DMS114 treated with DMSO at 0.1 percent for 48 hours (cell line): Measurements from ENCODE around the gene MRPL12.

Experiments
- DNase-seq: peaks from one replicate; lab custom pipeline; 2025; ENCODE audit not compliant: unreplicated experiment; lab: John Stamatoyannopoulos, UW

MRPL12 gene

DNA sequence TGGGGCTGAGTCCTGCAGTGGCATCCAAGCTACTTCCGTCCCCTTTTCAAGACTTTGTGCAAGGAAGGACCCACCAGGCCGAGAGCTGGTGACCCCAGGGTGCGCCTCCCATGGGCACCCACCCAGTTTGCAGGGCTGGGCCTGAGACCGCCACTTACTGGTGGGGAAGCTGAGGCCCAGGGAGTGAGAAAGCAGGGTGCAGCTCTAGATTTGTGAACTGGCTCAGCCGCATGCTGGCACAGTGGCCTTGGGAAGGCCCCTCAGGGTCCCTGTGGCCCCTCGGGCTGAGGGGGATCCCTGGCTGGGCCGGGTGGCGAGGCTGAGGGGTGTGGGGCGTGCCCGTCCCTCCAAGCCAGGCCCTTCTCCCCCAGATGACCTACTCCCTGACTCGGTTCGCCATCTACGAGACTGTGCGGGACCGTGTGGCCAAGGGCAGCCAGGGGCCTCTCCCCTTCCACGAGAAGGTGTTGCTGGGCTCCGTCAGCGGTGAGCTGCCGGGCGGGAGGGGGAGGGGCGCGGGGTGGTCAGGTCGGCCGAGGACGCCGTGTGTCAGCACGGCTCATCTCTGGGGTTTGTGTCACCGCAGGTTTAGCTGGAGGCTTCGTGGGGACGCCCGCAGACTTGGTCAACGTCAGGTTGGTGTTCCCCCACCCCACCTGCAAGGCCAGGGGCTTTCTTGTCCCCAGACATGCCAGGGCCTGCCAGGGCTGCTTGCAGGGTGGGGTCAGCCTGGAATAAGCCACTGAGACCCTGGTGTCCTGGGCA, 12.1 kb downstream of the MRPL12 start:
- DNase-seq, result no peak

GRCh38 chr17:81715872-81716673, 12.9 kb downstream of the MRPL12 start:
- DNase-seq, result no peak

DNA sequence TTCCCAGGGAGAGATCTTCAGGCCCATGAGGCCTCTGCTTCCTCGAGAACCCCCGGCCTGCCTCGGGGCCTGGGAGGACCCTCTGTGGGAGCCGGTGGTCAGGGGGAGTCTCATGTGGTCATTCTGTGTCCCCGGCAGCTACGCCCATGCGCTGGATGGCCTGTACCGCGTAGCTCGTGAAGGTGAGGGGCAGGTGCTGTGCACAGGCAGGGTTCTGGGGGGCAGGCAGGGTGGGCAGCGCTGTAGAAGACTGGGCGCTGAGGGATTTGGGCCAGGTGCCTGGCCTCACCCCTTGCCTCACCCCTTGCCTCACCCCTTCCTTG, 13.5 kb downstream of the MRPL12 start:
- no peak for DNase-seq

- no peak for DNase-seq
Observed at GRCh38 chr17:81717049-81717765, 14.0 kb downstream of the MRPL12 start.

DNA sequence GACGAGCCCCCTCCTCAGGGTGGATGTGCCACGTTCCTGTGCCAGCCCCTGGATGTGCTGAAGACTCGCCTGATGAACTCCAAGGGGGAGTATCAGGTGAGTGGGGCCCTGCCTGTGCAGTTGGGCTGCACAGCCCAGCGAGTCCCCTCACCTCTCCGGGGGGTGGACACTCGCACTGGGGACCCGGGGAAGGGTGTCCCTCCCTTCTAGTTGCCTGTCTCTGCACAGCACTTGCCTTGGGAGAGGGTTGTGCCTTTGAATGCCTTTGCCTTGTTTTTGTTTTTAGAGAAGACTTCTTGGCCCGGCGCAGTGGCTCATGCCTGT, 14.6 kb downstream of the MRPL12 start:
- no peak for DNase-seq

DNA sequence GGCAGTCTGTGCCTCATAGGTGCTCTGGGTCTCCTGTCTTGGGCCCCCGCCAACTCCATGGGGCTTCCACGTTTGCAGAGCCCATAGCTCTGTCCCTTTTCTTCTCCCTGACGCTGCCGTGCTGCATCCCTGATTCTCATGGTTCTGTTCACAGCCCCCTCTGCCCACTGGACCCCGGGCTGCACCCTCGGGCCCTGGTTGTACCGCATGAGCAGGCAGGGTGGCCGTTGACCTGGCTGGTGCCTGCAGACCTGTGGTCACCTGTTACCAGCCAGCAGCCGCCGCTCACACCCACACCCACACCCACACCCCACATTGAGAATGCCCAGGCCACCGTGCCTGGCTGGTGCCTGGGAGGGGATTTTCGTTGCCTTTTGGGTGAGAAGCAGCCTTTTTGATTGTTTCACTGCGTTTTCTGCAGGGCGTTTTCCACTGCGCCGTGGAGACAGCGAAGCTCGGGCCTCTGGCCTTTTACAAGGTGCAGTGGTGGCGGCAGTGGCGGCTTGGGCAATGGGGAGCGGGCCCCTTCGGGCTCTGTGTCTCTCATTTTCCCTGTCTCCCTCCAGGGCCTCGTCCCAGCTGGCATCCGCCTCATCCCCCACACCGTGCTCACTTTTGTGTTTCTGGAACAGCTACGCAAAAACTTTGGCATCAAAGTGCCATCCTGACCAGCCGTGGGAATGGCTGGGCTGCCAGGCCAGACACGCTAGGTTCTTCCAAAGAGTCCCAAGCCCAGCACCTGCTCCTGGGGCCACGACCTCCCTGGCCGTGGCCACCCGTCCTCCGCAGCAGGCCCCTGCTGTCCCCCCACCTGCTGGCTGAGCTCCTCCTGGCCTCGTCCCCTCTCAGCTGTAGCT, 16.5 kb downstream of the MRPL12 start:
- DNase-seq, result no peak

DNA sequence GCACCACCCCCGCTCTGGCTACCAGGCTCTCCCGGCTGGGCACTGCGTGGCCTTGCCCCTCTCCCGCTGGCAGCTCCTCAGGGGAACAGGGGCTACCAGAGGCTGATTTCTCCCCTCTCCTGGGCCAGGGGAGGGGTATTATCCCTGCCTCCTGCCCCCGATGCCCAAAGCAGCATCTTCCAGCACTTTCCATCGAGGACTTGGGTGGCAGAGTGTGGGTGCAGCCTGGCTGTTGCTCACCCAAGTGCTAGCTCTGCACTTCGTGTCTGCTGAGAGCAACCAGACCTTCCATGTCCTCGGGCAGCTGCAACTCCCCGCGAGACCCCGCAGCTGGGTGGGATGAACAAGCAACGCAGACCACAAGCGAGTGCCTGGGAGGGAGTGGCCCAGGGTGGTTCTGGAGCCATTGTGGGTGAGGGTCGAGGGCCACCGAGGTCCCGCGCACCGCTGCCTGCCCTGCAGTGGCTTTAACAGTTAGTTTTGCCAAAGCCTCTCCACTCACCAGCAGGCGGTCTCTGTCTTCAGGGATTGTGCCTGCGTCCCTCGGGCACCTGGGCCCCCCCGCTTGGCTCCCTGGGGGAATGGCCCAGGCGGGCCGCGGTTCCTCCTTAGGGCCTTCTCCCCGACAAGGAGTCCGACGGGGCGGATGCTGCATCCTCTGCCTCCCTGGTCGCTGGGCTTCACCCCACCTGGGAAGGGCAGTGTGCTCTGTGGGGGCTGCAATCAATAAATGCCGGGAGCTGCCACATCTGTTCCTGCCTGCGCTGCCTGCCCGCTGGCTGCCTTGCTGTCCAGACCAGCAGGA, 17.3 kb downstream of the MRPL12 start:
- DNase-seq, result no peak

DNA sequence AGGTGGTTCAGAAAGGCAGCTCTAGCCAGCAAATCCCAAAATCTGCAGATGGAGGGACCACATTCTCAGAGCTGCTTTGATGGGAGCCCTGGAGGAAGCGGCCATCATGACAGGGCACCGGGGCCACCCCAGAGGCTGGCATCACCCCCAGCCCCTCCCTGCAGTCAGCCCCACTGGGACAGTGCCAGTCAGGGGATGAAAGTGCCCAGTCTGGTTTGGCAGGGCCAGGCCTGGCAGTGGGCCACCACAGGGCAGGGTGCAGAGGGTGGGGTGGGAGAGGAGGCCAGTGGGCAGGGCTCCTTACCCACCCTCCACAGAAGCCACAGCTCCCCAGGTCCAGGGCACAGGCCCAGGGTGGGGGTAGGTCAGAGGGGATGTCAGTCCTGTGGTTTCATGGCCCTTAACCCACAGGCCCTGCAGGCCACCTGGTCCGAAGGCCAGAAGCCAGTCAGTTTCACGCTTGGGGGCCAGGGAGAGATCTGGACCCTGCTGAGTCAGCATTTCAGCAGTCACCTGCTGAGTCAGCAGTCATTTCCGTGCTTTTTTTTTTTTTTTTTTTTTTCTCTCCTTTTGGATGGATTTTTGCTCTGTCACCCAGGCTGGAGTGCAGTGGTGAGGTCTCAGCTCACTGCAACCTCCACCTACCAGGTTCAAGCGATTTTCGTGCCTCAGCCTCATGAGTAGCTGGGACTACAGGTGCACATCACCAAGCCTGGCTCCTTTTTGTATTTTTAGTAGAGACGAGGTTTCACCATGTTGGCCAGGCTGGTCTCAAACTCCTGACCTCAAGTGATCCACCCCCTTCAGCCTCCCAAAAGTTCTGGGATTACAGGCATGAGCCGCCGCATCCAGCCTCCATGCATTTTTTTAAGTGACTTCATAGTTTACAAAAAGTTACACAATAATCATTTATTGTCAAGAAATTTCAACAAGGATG, 19.3 kb downstream of the MRPL12 start:
- no peak for DNase-seq

- no peak for DNase-seq
Observed at GRCh38 chr17:81723651-81724209, 20.6 kb downstream of the MRPL12 start.

DNA sequence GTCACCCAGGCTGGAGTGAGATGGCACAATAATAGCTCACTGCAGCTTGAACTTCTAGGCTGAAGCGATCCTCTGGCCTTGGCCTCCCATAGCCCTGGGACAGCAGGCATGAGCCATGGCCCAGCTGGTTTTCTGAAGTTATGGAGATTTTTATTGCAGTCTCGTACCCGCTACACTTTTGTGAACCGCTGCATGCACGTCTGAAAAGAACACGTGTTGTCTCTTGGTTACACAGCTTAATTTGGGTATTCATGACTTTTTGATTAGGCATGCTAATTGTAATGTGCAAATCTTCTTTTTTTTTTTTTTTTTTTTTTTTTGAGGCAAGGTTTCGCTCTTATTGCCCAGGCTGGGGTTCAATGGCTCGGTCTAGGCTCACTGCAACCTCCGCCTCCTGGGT, 22.3 kb downstream of the MRPL12 start:
- no peak for DNase-seq

GRCh38 chr17:81726004-81726403, 22.8 kb downstream of the MRPL12 start:
- DNase-seq, result no peak

- DNase-seq, result no peak
Observed at GRCh38 chr17:81727324-81728031, 24.3 kb downstream of the MRPL12 start.

GRCh38 chr17:81733507-81734404, 30.6 kb downstream of the MRPL12 start:
- peak; percentile 56 for DNase-seq

- DNase-seq, result no peak
Observed at GRCh38 chr17:81734405-81735263, 31.5 kb downstream of the MRPL12 start.

GRCh38 chr17:81735264-81736102, 32.3 kb downstream of the MRPL12 start:
- no peak for DNase-seq
